Progenitor cell of endocrine pancreas (in vitro differentiated cells): ENCODE measurements around the gene VPS4B. TPM values are rescaled to one million over a fixed set of nuclear protein-coding genes. Genes with fewer than 3 reads are reported as not detected.

Experiments used
- DNase-seq: peaks from one replicate; pipeline ENCODE4 v3.0.0; 2021; ENCODE audit warnings: low spot score; ENCODE audit not compliant: unreplicated experiment
- H3K27ac Mint-ChIP-seq: 2 replicates; pipeline ENCODE4 v1.8.0; 2021; ENCODE audit warnings: mild to moderate bottlenecking, moderate library complexity, mixed read lengths
- H3K27me3 Mint-ChIP-seq: 2 replicates; pipeline ENCODE4 v1.8.0; 2021; ENCODE audit warnings: mixed read lengths
- H3K36me3 Mint-ChIP-seq: 2 replicates; pipeline ENCODE4 v1.8.0; 2022; ENCODE audit warnings: mixed read lengths; ENCODE audit not compliant: insufficient read depth
- H3K4me1 Mint-ChIP-seq: 2 replicates; pipeline ENCODE4 v1.8.0; 2021; ENCODE audit warnings: low read depth, mixed read lengths
- H3K4me3 Mint-ChIP-seq: 2 replicates; pipeline ENCODE4 v1.8.0; 2021; ENCODE audit warnings: low read depth, mild to moderate bottlenecking, moderate library complexity, mixed read lengths
- H3K9me3 Mint-ChIP-seq: 2 replicates; pipeline ENCODE4 v1.8.0; 2021; ENCODE audit warnings: low read depth, mixed read lengths
- total RNA-seq: library from RNA; stranded (reverse); gene quantifications from 2 replicates; pipeline ENCODE4 v1.2.1, GENCODE V29; 2021
- TF ChIP-seq, protein P1 (sequence below): fragments of 200-600 bp; sonication (generic); IDR thresholded peaks from one replicate; pipeline ENCODE4 v1.5.0; 2021; ENCODE audit warnings: antibody characterized with exemption, mild to moderate bottlenecking; ENCODE audit not compliant: unreplicated experiment

The VPS4B gene
- total RNA-seq, 1 donor from 2014 or later = 56.4 TPM

DNA sequence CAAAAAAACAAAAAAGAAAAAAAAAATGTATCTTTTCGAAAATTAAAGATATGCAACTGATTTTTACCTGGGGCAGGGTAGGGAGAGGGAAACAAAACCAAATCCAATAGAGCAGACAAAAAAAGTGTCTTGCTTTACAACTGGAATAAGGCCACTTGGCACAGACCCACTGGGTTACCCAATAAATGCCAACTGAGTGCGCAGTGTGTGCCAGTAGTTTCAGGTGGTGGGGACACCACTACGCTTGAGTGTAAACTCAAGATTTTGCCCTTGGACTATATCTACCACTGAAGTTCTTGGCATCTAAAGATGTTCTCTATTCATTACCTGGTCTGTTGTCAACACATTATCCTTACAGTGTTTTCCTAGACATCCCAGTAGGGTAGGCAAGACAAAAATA is 16.3 kb downstream of the VPS4B start:
- TF ChIP-seq, protein P1, sequence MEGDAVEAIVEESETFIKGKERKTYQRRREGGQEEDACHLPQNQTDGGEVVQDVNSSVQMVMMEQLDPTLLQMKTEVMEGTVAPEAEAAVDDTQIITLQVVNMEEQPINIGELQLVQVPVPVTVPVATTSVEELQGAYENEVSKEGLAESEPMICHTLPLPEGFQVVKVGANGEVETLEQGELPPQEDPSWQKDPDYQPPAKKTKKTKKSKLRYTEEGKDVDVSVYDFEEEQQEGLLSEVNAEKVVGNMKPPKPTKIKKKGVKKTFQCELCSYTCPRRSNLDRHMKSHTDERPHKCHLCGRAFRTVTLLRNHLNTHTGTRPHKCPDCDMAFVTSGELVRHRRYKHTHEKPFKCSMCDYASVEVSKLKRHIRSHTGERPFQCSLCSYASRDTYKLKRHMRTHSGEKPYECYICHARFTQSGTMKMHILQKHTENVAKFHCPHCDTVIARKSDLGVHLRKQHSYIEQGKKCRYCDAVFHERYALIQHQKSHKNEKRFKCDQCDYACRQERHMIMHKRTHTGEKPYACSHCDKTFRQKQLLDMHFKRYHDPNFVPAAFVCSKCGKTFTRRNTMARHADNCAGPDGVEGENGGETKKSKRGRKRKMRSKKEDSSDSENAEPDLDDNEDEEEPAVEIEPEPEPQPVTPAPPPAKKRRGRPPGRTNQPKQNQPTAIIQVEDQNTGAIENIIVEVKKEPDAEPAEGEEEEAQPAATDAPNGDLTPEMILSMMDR = no peak
- Mint-ChIP-seq H3K27me3 (no peaks in the 10 kb centered on the region), H3K9me3 (no peaks in the 10 kb centered on the region), H3K4me3 (no peak overlapping the region), H3K27ac (no peak overlapping the region), H3K36me3 (peaks cover 14% of the 10 kb centered on the region), H3K4me1 (no peaks in the 10 kb centered on the region)
- no peak for DNase-seq

DNA sequence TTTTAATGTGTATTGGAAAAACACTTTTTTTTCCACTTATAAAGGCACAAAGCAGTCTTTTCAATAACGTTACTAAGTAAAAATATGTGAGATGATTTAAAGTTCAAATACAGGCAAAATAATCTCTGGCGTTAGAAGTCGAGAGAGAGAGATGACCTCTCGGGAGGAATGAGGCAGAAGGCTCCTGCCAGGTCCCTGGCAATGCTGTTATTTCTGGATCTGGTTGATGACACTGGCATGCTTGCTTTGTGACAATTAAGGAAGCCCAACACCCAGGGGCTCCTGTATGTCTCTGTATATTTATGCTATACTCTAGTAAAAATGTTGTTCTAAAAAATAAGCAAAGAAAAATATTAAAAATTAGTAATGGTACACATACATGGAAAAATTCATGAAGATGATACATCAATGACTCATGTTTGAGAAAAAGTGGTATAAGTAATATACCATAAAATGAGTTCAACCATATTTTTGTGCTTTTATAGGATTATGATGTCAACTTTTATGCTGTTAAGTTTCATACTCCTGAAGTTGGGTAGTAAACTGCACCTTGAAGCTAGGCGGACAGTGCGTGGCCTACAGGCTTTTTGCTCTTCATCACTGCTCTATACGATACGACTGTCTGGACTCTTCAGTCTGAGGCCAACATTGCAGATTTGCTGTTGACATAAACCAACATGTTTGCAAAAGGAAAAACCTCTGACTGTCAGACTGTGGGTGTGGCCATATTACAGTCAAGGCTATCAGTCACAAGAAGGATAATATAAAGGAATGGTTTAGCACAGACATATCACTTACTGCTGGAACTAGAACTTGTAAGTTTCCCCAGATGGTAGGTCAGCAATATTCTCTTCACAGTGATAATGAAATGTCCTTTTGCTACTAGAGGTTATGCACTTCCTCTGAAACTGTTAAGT is 19.8 kb downstream of the VPS4B start:
- H3K36me3 Mint-ChIP-seq = peaks cover 26% of the 10 kb centered on the region
- no peaks in the 10 kb centered on the region for H3K9me3 Mint-ChIP-seq
- no peaks in the 10 kb centered on the region for H3K4me1 Mint-ChIP-seq
- H3K27me3 Mint-ChIP-seq = no peaks in the 10 kb centered on the region
- H3K27ac Mint-ChIP-seq = no peak overlapping the region
- no peak for DNase-seq
- TF ChIP-seq, protein P1 = no peak
- H3K4me3 Mint-ChIP-seq = no peak overlapping the region

DNA sequence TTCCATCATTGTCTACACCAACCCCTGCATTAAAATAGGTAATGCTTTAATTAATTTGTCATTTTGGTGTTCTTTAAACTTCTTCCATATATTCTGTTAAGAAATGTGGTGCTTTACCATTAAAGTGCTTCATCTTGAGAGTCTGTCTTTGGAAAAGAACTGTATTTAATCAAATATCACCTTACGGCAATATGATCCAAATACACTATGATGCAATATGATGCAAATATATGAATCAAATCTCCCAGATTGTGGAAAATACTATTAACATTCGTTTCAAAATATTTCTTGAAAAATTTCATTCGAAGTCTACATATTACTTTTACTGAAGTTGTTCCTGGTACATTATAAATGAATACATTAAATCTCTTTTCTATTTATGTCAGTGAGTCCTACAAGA is 23.0 kb downstream of the VPS4B start:
- DNase-seq = no peak
- Mint-ChIP-seq H3K27ac (no peak overlapping the region), H3K4me3 (no peak overlapping the region), H3K27me3 (no peaks in the 10 kb centered on the region), H3K9me3 (no peaks in the 10 kb centered on the region), H3K4me1 (no peaks in the 10 kb centered on the region), H3K36me3 (peaks cover 28% of the 10 kb centered on the region)
- TF ChIP-seq, protein P1 = no peak

GRCh38 chr18:63397349-63397748 is 24.9 kb downstream of the VPS4B start:
- Mint-ChIP-seq H3K27ac (no peak overlapping the region), H3K36me3 (peaks cover 18% of the 10 kb centered on the region), H3K4me1 (no peaks in the 10 kb centered on the region), H3K27me3 (no peaks in the 10 kb centered on the region), H3K4me3 (no peak overlapping the region), H3K9me3 (no peaks in the 10 kb centered on the region)
- TF ChIP-seq, protein P1 = no peak
- no peak for DNase-seq

DNA sequence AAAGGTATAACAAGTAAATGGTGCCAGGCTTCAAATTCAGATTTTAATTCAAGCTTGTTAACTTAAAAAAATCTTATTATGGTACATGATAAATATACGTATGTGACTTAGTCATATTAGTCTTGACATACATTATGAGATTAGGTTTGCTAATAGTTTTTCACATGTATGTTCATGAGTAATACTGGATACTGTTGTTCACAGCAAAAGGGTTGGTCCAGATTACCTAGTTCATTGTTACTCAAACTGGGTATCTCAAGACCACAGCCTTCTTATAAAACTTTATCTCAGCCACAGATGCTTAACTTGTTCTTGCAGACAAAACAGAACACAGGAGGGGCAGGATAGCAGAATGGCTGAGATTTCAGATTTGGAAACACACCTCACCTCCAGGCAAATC is 26.8 kb downstream of the VPS4B start:
- Mint-ChIP-seq H3K4me1 (no peaks in the 10 kb centered on the region), H3K9me3 (no peaks in the 10 kb centered on the region)
- TF ChIP-seq, protein P1 = no peak

More for the DNA sequence above, 26.8 kb downstream of the VPS4B start:
- H3K27ac Mint-ChIP-seq = no peak overlapping the region
- no peaks in the 10 kb centered on the region for H3K27me3 Mint-ChIP-seq
- no peak for DNase-seq
- H3K36me3 Mint-ChIP-seq = peaks cover 19% of the 10 kb centered on the region
- H3K4me3 Mint-ChIP-seq = no peak overlapping the region
